Activated T-cell treated with anti-CD3 and anti-CD28 coated beads, Interleukin-2, amount 50 U/mL, for 48 hours (primary cell): ENCODE results near the gene UTP14C.
"Not testable (repeated sequence)": the region's sequence is repeated elsewhere in the genome, so short reads cannot be mapped to it uniquely, and the experiment has no call there.

Experiments used
- DNase-seq, 2 experiments: peaks; one replicate each; pipeline ENCODE4 v3.0.0-alpha.2; 2020

UTP14C gene

DNA sequence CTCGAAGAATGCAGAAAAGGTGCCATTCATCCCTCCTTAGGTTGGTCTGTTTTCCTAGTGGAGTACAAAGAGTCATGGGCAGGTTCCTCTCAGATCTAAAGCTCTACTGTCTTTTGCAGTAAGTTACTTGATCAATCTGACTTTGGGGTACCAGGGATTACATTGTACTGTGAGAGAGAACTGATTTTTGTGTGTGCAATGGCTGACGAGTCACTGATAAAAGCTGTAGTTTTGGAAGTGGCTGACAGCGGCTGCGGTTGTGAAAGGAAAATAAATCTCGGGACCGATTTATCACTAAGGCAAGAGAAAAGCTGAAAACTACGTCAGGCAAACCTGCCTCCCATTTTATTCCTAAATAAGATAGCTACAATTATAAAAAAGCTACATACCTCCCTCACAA lies 26.9 kb downstream of the UTP14C start:
- no peak for DNase-seq

DNA sequence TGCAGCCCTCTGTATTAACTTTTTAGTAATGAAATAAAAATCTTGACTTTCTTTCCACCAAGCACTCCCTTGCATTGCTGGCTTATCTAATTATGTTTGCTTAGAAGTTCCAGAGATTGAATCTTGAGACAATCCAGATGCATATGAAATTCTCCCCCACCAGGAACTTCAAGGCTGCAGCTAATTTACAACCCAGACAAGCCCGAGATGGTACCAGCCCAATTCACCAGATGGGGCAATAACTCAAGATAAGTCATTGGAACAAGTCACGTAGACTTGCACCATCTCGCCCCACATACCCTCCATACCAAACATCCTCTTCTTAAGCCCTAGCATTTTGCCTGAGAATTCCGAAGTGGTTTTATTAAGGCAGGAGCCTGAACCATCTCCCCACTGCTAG lies 29.0 kb downstream of the UTP14C start:
- no peak for DNase-seq

- DNase-seq, result not testable (repeated sequence)
These were observed 36.6 kb downstream of the UTP14C start for GRCh38 chr13:52061064-52061463.

GRCh38 chr13:52061587-52061986 lies 37.1 kb downstream of the UTP14C start:
- DNase-seq, result no peak

- DNase-seq, result no peak
These were observed 42.7 kb downstream of the UTP14C start for GRCh38 chr13:52067237-52067636.

DNA sequence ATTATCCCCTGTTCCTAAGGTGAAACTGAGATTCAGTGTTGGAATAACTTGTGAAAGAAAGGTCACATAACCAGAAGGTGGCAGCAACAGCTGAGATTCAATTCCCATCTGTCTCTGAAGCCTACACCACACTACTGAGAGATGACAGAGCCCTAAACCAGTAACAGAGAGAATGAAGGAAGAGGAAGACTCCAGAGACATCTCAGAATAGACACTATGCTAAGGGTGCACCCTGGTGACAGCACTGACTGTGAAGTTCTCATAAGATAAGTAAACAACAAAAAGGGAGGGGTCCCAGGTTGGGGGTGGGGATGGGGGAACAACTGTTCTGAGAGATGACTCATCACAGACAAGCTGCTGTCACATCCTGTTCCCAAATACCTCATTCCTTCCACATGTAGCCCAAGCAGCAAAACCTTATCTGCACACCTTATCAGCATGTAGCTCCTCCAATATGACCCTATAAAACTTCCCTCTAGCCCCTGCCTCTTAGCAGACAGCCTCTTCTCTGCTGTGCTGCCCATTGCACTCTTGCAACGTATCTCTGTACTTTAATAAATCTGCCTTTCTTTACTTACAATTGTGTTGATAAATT lies 46.5 kb downstream of the UTP14C start:
- DNase-seq, result peak; percentile 23 to 27
